Fibroblast of lung (primary cell): ENCODE measurements around the gene POLR2I. TPM values are rescaled to one million over a fixed set of nuclear protein-coding genes. Genes with fewer than 3 reads are reported as not detected.
A peak's percentile ranks its signal among the peaks of the same experiment; 100 is the strongest.
"Not testable (repeated sequence)": the region's sequence is repeated elsewhere in the genome, so short reads cannot be mapped to it uniquely, and the experiment has no call there.

Experiments
- DNase-seq, 2 donors: peaks; one replicate each; pipeline versions ENCODE4 v3.0.0 to v3.0.0-alpha.2; 2010; ENCODE audit warnings: low read depth in 2 of 2
- H2AFZ ChIP-seq: 2 replicates; pipeline ENCODE4 v1.5.1; 2012; ENCODE audit warnings: low read length, control low read depth, inconsistent platforms
- H3K27ac ChIP-seq: 2 replicates; pipeline ENCODE4 v1.5.1; 2011; ENCODE audit warnings: low read length, control low read depth; ENCODE audit not compliant: insufficient read depth
- H3K27me3 ChIP-seq: 2 replicates; pipeline ENCODE4 v1.5.1; 2011; ENCODE audit warnings: mild to moderate bottlenecking, low read length; ENCODE audit not compliant: control insufficient read depth, insufficient read depth
- H3K36me3 ChIP-seq: 2 replicates; pipeline ENCODE4 v1.5.1; 2011; ENCODE audit warnings: low read length; ENCODE audit not compliant: control insufficient read depth, insufficient read depth
- H3K4me1 ChIP-seq: 2 replicates; pipeline ENCODE4 v1.5.1; 2011; ENCODE audit warnings: low read length; ENCODE audit not compliant: control insufficient read depth, insufficient read depth; ENCODE audit errors: extremely low read depth
- H3K4me2 ChIP-seq: 2 replicates; pipeline ENCODE4 v1.5.1; 2011; ENCODE audit warnings: low read length, control low read depth; ENCODE audit not compliant: insufficient read depth; ENCODE audit errors: extremely low read depth
- H3K4me3 ChIP-seq, 4 experiments: fragments of 200-600 bp in 1 of 4; sonication (generic) in 1 of 4; replicated peaks in 1 of 4; 2 replicates each; pipeline ENCODE4 v1.5.1; 2011 to 2016; ENCODE audit warnings: low read length in 4 of 4, low read depth in 3 of 4, mild to moderate bottlenecking in 3 of 4, control low read depth in 2 of 4, inconsistent platforms in 1 of 4, mixed read lengths in 1 of 4; ENCODE audit not compliant: insufficient read depth in 1 of 4; ENCODE audit errors: control extremely low read depth in 1 of 4
- H3K79me2 ChIP-seq: 2 replicates; pipeline ENCODE4 v1.5.1; 2012; ENCODE audit warnings: mild to moderate bottlenecking, low read length, inconsistent platforms; ENCODE audit not compliant: control insufficient read depth, insufficient read depth
- H3K9ac ChIP-seq: 2 replicates; pipeline ENCODE4 v1.5.1; 2011; ENCODE audit warnings: mild to moderate bottlenecking, low read length, control low read depth; ENCODE audit not compliant: insufficient read depth
- H3K9me3 ChIP-seq: 2 replicates; pipeline ENCODE4 v1.5.1; 2012; ENCODE audit warnings: low read depth, low read length; ENCODE audit not compliant: control insufficient read depth, insufficient read depth
- H4K20me1 ChIP-seq: 2 replicates; pipeline ENCODE4 v1.5.1; 2011; ENCODE audit warnings: low read length; ENCODE audit not compliant: control insufficient read depth, insufficient read depth; ENCODE audit errors: extremely low read depth
- CTCF ChIP-seq, 2 donors: IDR thresholded peaks in 1 of 2; conservative IDR thresholded peaks in 1 of 2; 1 replicate in 1 of 2; 2 replicates in 1 of 2; pipeline ENCODE4 v1.5.1; 2011 to 2012; ENCODE audit warnings: low read length in 2 of 2, control low read depth in 1 of 2, inconsistent platforms in 1 of 2, low read depth in 1 of 2, mild to moderate bottlenecking in 1 of 2
- EZH2 ChIP-seq: IDR thresholded peaks from 2 replicates; pipeline ENCODE4 v1.5.1; 2012; ENCODE audit warnings: low read length, control low read depth, mild to moderate bottlenecking; ENCODE audit errors: missing control alignments
- polyA plus RNA-seq, 2 donors: library from polyadenylated mRNA; depleted of rRNA in 1 of 2; stranded (reverse) in 1 of 2; unstranded in 1 of 2; fragments of >200 nt; gene quantifications; 2 replicates each; pipeline ENCODE4 v1.2.1, GENCODE V29; 2011 to 2012; ENCODE audit warnings: missing spikeins in 1 of 2
- total RNA-seq: library from RNA; depleted of rRNA; stranded (reverse); fragments of >200 nt; gene quantifications from 2 replicates; pipeline ENCODE4 v1.2.1, GENCODE V29; 2014

POLR2I gene
- total and polyA plus RNA-seq, 2 donors (not counting 1 experiment from before 2014, with no cell fraction given), result 36.1 to 97.6 TPM

GRCh38 chr19:36131221-36131620, 16.5 kb upstream of the POLR2I start:
- H3K9me3 ChIP-seq, DNase-seq, H3K9ac ChIP-seq, H3K27me3 ChIP-seq, H3K4me3 ChIP-seq, H3K27ac ChIP-seq, H3K4me2 ChIP-seq, H3K79me2 ChIP-seq, H3K4me1 ChIP-seq, H4K20me1 ChIP-seq, H3K36me3 ChIP-seq, H2AFZ ChIP-seq: not testable (repeated sequence)

GRCh38 chr19:36128392-36128736, 13.7 kb upstream of the POLR2I start:
- Histone ChIP-seq H4K20me1 (no peaks in the 10 kb centered on the region), H3K36me3 (peaks cover 3% of the 10 kb centered on the region), H2AFZ (peak overlapping the region; percentile 37), H3K4me2 (peak overlapping the region; percentile 88), H3K79me2 (no peaks in the 10 kb centered on the region), H3K4me3 (peak overlapping the region; percentile 46 to 64 (median 52)), H3K4me1 (no peaks in the 10 kb centered on the region), H3K27ac (peak overlapping the region; percentile 57), H3K27me3 (no peaks in the 10 kb centered on the region), H3K9me3 (no peaks in the 10 kb centered on the region), H3K9ac (peak overlapping the region; percentile 43)
- TF ChIP-seq CTCF (conservative IDR thresholded peaks at IDR 0.05 in 1 of 2, IDR thresholded peaks at IDR 0.05 in 1 of 2; ENCODE audit: low read depth in 1 of 2, low read length in 2 of 2) (no peak), EZH2 (no peak)
- no peak for DNase-seq

GRCh38 chr19:36125557-36125956, 10.9 kb upstream of the POLR2I start:
- Histone ChIP-seq H3K4me2 (no peak overlapping the region), H3K9me3 (no peaks in the 10 kb centered on the region), H4K20me1 (no peaks in the 10 kb centered on the region), H3K9ac (no peak overlapping the region), H3K79me2 (no peaks in the 10 kb centered on the region), H3K27me3 (no peaks in the 10 kb centered on the region), H3K4me3 (no peak overlapping the region), H3K27ac (no peak overlapping the region), H3K4me1 (no peaks in the 10 kb centered on the region), H2AFZ (no peak overlapping the region), H3K36me3 (peaks cover 9% of the 10 kb centered on the region)
- no peak for DNase-seq
- no peak for TF ChIP-seq EZH2
- TF ChIP-seq CTCF (conservative IDR thresholded peaks at IDR 0.05 in 1 of 2, IDR thresholded peaks at IDR 0.05 in 1 of 2; ENCODE audit: low read depth in 1 of 2, low read length in 2 of 2), result no peak
